Retinal pigment epithelial cell (primary cell): ENCODE measurements around the gene TRIB2.

Experiments used
- DNase-seq: peaks from one replicate; pipeline ENCODE4 v3.0.0-alpha.2; 2010; ENCODE audit warnings: low read depth
- H3K4me3 ChIP-seq: 2 replicates; pipeline ENCODE4 v1.5.1; 2011; ENCODE audit warnings: mild to moderate bottlenecking, low read length, control low read depth, moderate library complexity
- TF ChIP-seq, protein P1 (sequence below): conservative IDR thresholded peaks from 2 replicates; pipeline ENCODE4 v1.5.1; 2011; ENCODE audit warnings: low read depth, low read length, control low read depth, inconsistent platforms

The TRIB2 gene

DNA sequence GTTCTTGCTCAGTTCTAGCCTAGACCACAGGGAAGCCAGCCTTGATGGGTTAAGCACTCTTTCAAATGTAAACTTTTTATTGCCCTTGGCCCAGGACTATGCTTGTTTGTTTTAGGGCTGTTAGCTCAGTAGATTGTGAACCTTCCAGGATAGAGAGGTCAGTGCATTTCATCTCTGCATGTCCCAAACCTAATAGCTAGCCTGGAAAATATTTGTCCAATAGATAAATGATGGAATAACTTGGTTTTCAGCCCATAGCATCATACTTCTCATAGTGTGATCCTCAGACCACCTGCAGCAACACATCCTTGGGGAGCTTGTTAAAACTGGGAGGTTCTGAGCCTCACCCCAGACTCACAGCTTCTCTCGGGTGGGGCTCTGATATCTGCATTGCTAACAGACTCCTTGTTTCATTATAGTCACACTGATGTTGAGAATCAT is 59.8 kb downstream of the TRIB2 start:
- no peak for DNase-seq
- TF ChIP-seq, protein P1, sequence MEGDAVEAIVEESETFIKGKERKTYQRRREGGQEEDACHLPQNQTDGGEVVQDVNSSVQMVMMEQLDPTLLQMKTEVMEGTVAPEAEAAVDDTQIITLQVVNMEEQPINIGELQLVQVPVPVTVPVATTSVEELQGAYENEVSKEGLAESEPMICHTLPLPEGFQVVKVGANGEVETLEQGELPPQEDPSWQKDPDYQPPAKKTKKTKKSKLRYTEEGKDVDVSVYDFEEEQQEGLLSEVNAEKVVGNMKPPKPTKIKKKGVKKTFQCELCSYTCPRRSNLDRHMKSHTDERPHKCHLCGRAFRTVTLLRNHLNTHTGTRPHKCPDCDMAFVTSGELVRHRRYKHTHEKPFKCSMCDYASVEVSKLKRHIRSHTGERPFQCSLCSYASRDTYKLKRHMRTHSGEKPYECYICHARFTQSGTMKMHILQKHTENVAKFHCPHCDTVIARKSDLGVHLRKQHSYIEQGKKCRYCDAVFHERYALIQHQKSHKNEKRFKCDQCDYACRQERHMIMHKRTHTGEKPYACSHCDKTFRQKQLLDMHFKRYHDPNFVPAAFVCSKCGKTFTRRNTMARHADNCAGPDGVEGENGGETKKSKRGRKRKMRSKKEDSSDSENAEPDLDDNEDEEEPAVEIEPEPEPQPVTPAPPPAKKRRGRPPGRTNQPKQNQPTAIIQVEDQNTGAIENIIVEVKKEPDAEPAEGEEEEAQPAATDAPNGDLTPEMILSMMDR, result no peak
- H3K4me3 ChIP-seq, result no peak overlapping the region

DNA sequence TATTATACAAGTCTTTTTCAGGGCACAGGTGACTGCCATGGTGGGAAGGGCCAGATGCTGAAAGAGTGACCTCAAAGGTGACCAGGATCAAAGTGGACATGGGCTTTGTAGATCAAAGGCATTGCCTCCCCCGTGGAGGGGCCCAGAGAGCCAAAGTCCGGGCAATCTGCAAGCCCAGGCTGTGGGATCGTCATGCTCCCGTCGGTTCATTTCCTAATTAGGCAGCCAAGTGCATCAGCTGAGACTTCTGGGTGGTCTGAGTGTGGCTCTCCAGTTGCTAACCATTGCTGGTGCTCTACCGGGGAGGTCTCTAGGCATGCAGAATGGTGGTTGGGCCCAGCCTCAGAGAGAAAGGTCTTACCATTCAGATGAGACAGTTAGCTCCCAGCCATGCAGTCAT is 61.6 kb downstream of the TRIB2 start:
- TF ChIP-seq, protein P1, result no peak
- no peak overlapping the region for H3K4me3 ChIP-seq
- DNase-seq, result no peak

DNA sequence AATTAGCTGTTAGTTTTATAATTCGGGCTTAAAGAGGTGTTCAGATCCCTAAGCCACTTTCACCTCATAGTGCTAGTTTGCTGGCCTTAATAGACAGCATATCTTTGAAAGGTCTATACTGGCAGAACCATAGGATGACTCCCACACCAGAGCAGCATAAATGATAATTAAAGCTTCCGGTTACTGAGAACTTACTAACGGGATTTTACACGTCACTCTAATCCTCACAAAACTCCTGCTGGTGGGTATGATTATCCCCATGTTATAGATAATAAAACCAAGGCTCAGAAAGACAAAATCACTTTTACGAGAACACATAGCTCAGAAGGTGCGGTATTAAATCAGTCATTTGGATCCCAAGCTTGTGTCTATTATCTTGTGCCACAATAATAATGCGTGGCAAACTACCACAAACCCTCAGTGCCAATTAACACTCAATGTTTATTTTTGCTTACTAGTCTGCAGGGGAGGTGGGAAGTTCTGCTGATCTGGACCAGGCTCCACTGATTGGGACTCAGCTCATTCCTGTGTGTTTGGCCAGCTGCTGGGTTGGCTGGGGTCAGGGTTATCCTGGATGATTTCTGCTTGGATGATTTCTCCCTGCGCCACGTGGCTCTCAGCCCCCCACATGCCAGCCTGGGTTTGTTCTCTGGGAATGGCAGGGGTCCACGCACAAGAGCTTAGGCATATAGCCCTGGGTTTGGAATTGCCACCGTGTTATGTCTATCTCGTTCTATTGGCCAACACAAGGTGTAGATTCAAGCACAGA is 62.3 kb downstream of the TRIB2 start:
- no peak for DNase-seq
- TF ChIP-seq, protein P1, result no peak
- H3K4me3 ChIP-seq, result no peak overlapping the region

DNA sequence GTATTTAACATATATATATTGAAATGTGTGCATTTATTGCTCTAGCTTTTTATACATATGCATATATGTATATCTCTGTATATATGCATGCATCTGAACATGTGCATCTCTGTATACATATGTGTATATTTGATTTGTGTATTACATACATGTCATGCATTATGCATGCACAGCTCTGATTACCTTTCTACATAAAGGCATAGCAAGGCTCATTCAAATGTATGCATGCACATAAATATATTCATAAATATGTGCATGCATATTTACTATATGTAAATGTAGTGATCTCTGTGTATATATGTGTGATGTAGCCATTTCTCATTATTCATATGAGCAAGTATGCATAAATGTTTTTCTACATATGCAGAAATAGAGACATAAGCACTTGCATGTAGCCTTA is 64.6 kb downstream of the TRIB2 start:
- H3K4me3 ChIP-seq, result no peak overlapping the region
- no peak for DNase-seq
- TF ChIP-seq, protein P1, result no peak

DNA sequence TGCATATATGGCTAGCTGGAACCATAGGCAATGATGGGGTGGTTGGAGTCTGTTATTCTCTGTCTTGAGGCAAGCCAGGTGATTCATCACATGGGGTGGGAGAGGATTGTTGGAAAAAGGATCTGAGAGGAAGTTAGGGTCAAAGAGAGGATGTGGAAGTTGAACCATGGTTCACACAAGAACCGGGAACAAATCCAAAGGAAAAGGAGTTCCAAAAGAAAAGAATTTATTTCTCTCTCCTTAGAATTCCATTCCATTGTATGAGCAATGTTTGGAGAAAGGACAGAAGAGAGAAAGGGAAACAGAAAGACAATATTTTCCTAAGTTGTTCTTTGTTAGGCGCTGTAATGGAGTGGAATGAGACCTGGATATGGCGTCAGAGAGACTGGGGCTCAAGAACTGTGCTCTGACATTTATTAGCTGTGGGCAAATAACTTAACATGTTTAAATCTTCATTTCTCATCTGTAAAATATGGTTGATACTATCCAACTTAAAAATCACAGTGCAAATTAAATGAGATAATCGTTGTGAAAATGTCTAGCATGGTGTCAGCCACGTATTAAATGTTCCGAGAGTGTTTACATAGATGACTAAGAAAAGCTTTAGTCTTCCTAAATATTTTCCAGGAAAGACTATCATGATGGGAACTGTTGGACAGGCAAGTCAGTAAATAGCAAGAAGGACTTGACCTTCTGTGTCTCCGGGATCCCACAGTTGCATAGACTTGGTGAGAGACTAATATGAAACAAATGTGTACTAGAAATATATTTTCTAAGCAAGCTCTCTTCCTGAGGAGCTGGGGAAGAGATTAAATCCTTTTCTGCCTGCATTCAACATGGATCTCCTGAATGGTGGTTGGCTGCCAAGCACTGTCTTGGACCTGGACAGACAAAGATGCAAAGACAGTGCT is 71.4 kb downstream of the TRIB2 start:
- TF ChIP-seq, protein P1, result no peak
- H3K4me3 ChIP-seq, result no peak overlapping the region
- DNase-seq, result no peak

DNA sequence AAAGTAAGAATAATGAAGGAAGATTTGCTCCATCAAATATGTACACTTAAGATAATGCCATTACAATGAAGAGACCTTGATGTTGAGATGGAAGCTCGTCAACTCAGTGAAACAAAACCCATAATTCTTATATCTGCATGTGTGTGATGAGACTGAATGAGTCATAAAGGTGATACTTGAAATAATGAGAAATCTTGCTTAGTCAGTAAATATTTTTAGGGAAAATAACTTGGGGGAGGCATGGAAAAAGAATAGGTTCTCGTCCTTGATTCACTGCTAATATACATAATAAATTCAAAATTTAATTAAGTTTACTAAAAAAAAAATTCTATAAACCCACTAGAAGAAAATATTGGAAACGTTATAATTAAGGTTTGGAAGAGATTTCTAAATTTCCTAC is 75.2 kb downstream of the TRIB2 start:
- no peak for DNase-seq
- TF ChIP-seq, protein P1, result no peak

More for the DNA sequence above, 75.2 kb downstream of the TRIB2 start:
- H3K4me3 ChIP-seq, result no peak overlapping the region
